ENCODE data around the gene IGFBP4. TPM values are rescaled to one million over a fixed set of nuclear protein-coding genes. Genes with fewer than 3 reads are reported as not detected.

The IGFBP4 gene
- total and polyA plus RNA-seq, 7 donors = 30.3 to 440 (median 242) TPM

DNA sequence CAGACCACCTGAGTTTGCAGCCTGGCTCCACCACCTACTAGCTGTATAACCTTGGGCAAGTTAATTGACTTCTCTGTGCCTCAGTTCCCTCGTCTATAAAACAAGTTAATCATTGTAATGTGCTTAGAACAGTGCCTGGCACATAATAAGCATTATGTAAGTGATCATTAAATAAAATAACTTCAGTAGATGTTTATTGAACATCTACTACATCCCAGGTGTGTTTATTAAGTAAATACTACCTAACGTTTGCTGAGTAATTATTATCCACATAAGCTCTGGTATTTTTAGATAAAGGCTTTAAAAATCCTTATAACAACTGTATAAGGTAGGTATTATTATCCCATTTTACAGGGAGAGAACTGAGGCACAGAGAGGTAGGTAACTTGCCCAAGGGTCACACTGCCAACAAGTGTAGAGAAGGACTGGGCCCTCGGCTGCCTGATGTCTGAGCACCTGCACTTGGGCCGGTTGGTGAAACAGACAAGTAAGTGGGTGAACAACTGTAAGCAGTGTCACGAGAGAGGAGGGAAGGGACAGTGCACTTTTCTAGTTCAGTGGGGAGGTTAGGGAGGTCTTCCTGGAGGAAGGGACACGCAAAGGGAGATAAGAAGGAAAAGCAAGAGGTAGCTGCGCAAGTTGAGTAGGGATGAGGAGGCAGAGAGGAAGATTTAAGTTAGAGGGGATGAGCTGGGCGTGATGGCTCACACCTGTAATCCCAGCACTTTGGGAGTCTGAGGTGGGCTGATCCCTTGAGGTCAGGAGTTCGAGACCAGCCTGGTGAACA is 53.6 kb downstream of the IGFBP4 start:
- intact Hi-C loops (cut with DNase I) = no loop called here
- Histone ChIP-seq H3K27me3 (no peaks in the 10 kb centered on the region), H3K4me1 (peaks cover 0 to 47% (median 36%) of the 10 kb centered on the region in 4 donors), H3K27ac (peak overlapping the region in 3 of 4 donors; percentile 86 to 87 (median 86)), H3K4me3 (no peak overlapping the region), H3K36me3 (no peaks in the 10 kb centered on the region), H3K9me3 (no peaks in the 10 kb centered on the region)
- no peak for DNase-seq
- 64 to 70% methylated on average over 9 of the region's 9 CpGs for WGBS, 2 donors
- TF ChIP-seq POLR2A (IDR thresholded peaks at IDR 0.05) (no peak), CTCF (IDR thresholded peaks at IDR 0.05) (no peak)

GRCh38 chr17:40497695-40498094 is 54.4 kb downstream of the IGFBP4 start:
- no peak overlapping the region for H3K4me3 ChIP-seq
- H3K4me1 ChIP-seq = peaks cover 0 to 42% (median 33%) of the 10 kb centered on the region in 4 donors
- H3K9me3 ChIP-seq = no peaks in the 10 kb centered on the region
- 72 to 86% methylated on average over 2 of the region's 2 CpGs for WGBS, 2 donors
- no peak for DNase-seq
- H3K27me3 ChIP-seq = no peaks in the 10 kb centered on the region
- H3K36me3 ChIP-seq = no peaks in the 10 kb centered on the region
- intact Hi-C loops (cut with DNase I) = no loop called here
- no peak for TF ChIP-seq POLR2AphosphoS5 (IDR thresholded peaks at IDR 0.05)
- TF ChIP-seq EP300 (IDR thresholded peaks at IDR 0.05) = no peak
- no peak for TF ChIP-seq POLR2A (IDR thresholded peaks at IDR 0.05)
- TF ChIP-seq CTCF (IDR thresholded peaks at IDR 0.05) = no peak
- peak overlapping the region; percentile 76 to 87 (median 86) for H3K27ac ChIP-seq

GRCh38 chr17:40498281-40499084 is 55.2 kb downstream of the IGFBP4 start:
- Histone ChIP-seq H3K9me3 (no peaks in the 10 kb centered on the region), H3K27me3 (no peaks in the 10 kb centered on the region), H3K4me3 (no peak overlapping the region), H3K36me3 (no peaks in the 10 kb centered on the region), H3K27ac (peak overlapping the region; percentile 76 to 87 (median 86)), H3K4me1 (peaks cover 0 to 42% (median 33%) of the 10 kb centered on the region in 4 donors)
- no peak for DNase-seq
- intact Hi-C loops (cut with DNase I) = loop anchor here (1.0 kb wide), 1 partner anchor 55 kb away; the partner anchor contains the start of gene IGFBP4
- 28 to 66% methylated on average over 9 of the region's 9 CpGs for WGBS, 2 donors
- TF ChIP-seq EP300 (IDR thresholded peaks at IDR 0.05) = no peak

GRCh38 chr17:40499551-40500189 is 56.4 kb downstream of the IGFBP4 start:
- 9 to 27% methylated on average over 17 of the region's 17 CpGs for WGBS, 2 donors
- Histone ChIP-seq H3K4me3 (peak overlapping the region in 3 of 4 donors; percentile 13 to 34 (median 17)), H3K36me3 (no peaks in the 10 kb centered on the region), H3K27me3 (no peaks in the 10 kb centered on the region), H3K4me1 (peaks cover 0 to 36% (median 33%) of the 10 kb centered on the region in 4 donors), H3K27ac (peak overlapping the region; percentile 76 to 87 (median 86)), H3K9me3 (no peaks in the 10 kb centered on the region)
- peak; percentile 97 for DNase-seq
- intact Hi-C loops (cut with DNase I) = loop anchor here (1.0 kb wide), 1 partner anchor 56 kb away; the partner anchor contains the start of gene IGFBP4
- TF ChIP-seq CTCF (IDR thresholded peaks at IDR 0.05) (peak in 1 of 4 experiments; percentile 16), POLR2AphosphoS5 (IDR thresholded peaks at IDR 0.05) (peak; percentile 20 to 73 (median 65)), EP300 (IDR thresholded peaks at IDR 0.05) (peak in 3 of 4 donors; percentile 2 to 76 (median 29)), POLR2A (IDR thresholded peaks at IDR 0.05) (peak; percentile 16 to 38)

Measured in sigmoid colon (tissue), 7 donors.